SK-N-SH (cell line): ENCODE results near the gene CEP70. TPM values are rescaled to one million over a fixed set of nuclear protein-coding genes. Genes with fewer than 3 reads are reported as not detected.

Experiments used
- CTCF ChIA-PET: fragments of 300-600, 350-600 bp; formaldehyde crosslinking; extraction: SDS; loops from one replicate; lab custom pipeline; 2021; lab: Yijun Ruan, JAX
- POLR2A ChIA-PET: fragments of 350-600 bp; sonication (Branson Sonifier 250); formaldehyde crosslinking; extraction: SDS; loops from one replicate; lab custom pipeline; 2020; ENCODE audit warnings: antibody characterized with exemption, inconsistent platforms; lab: Yijun Ruan, JAX
- DNase-seq: peaks from one replicate; pipeline ENCODE4 v3.0.0; 2012
- H2AFZ ChIP-seq: fragments of 200-600 bp; sonication (generic); 2 replicates; pipeline ENCODE4 v1.8.1; 2016; ENCODE audit warnings: antibody characterized with exemption, mild to moderate bottlenecking, low read depth
- H3F3A ChIP-seq: fragments of 200-600 bp; sonication (generic); replicated peaks from 2 replicates; pipeline ENCODE3; 2016; ENCODE audit warnings: antibody characterized with exemption, mild to moderate bottlenecking; ENCODE audit not compliant: insufficient read depth
- H3K27ac ChIP-seq, 2 experiments: fragments of 200-500 bp in 1 of 2; fragments of 200-600 bp in 1 of 2; sonication (Bioruptor generic) in 1 of 2; sonication (generic), shearing (Covaris generic) in 1 of 2; 2 replicates each; pipeline versions ENCODE4 v1.5.1 to v1.6.1; 2014 to 2016; ENCODE audit warnings: low read depth in 2 of 2, inconsistent platforms in 1 of 2, low read length in 1 of 2, mild to moderate bottlenecking in 1 of 2, mixed read lengths in 1 of 2
- H3K27me3 ChIP-seq: fragments of 200-600 bp; sonication (generic), shearing (Covaris generic); 2 replicates; pipeline ENCODE4 v1.6.1; 2016; ENCODE audit warnings: mixed run types; ENCODE audit not compliant: insufficient read depth
- H3K36me3 ChIP-seq, 2 experiments: fragments of 200-500 bp in 1 of 2; fragments of 200-600 bp in 1 of 2; sonication (Bioruptor generic) in 1 of 2; sonication (generic) in 1 of 2; replicated peaks in 1 of 2; 2 replicates each; pipeline versions ENCODE3 to v1.5.1; 2014 to 2016; ENCODE audit warnings: low read length in 1 of 2, mild to moderate bottlenecking in 1 of 2; ENCODE audit not compliant: insufficient read depth in 2 of 2, control insufficient read depth in 1 of 2
- H3K4me1 ChIP-seq, 2 experiments: fragments of 200-500 bp in 1 of 2; fragments of 200-600 bp in 1 of 2; sonication (Bioruptor generic) in 1 of 2; sonication (generic), shearing (Covaris generic) in 1 of 2; 2 replicates each; pipeline versions ENCODE4 v1.5.1 to v1.6.1; 2014 to 2016; ENCODE audit warnings: low read depth in 1 of 2, low read length in 1 of 2, mixed run types in 1 of 2; ENCODE audit not compliant: insufficient read depth in 2 of 2, control insufficient read depth in 1 of 2
- H3K4me2 ChIP-seq: fragments of 200-600 bp; sonication (generic), shearing (Covaris generic); 2 replicates; pipeline ENCODE4 v1.6.1; 2017; ENCODE audit warnings: mixed run types
- H3K4me3 ChIP-seq, 2 experiments: fragments of 200-500 bp in 1 of 2; fragments of 200-600 bp in 1 of 2; sonication (Bioruptor generic) in 1 of 2; sonication (generic), shearing (Covaris generic) in 1 of 2; 2 replicates each; pipeline versions ENCODE4 v1.5.1 to v1.8.1; 2014 to 2016; ENCODE audit warnings: low read depth in 2 of 2, inconsistent platforms in 1 of 2, low read length in 1 of 2, mild to moderate bottlenecking in 1 of 2, mixed read lengths in 1 of 2, moderate library complexity in 1 of 2
- H3K79me2 ChIP-seq: fragments of 200-600 bp; sonication (generic); 2 replicates; pipeline ENCODE4 v1.8.1; 2017; ENCODE audit warnings: mild to moderate bottlenecking; ENCODE audit not compliant: insufficient read depth
- H3K9ac ChIP-seq: fragments of 200-600 bp; sonication (generic); 2 replicates; pipeline ENCODE4 v1.6.1; 2017; ENCODE audit warnings: mixed run types
- H3K9me2 ChIP-seq: fragments of 200-600 bp; sonication (generic); 2 replicates; pipeline ENCODE4 v1.6.1; 2017; ENCODE audit warnings: mixed run types
- H3K9me3 ChIP-seq: fragments of 200-600 bp; sonication (generic); 2 replicates; pipeline ENCODE4 v1.6.1; 2017; ENCODE audit warnings: mixed run types, mild to moderate bottlenecking, moderate library complexity
- H4K20me1 ChIP-seq: fragments of 200-600 bp; sonication (generic); 2 replicates; pipeline ENCODE4 v1.6.1; 2017; ENCODE audit warnings: mild to moderate bottlenecking, mixed run types; ENCODE audit not compliant: insufficient read depth
- ELF1 ChIP-seq: IDR thresholded peaks from 2 replicates; pipeline ENCODE4 v1.4.0; 2012
- FOSL2 ChIP-seq: IDR thresholded peaks from 2 replicates; pipeline ENCODE4 v1.4.0; 2012; ENCODE audit warnings: low read depth, mild to moderate bottlenecking, moderate library complexity, borderline replicate concordance
- FOXJ3 ChIP-seq: sonication (generic); formaldehyde crosslinking; IDR thresholded peaks from 2 replicates; pipeline ENCODE4 v1.5.1; 2020; ENCODE audit warnings: mild to moderate bottlenecking, missing genetic modification reagents
- GABPA ChIP-seq: IDR thresholded peaks from 2 replicates; pipeline ENCODE4 v1.4.0; 2012; ENCODE audit warnings: low read depth, mild to moderate bottlenecking
- JUND ChIP-seq: IDR thresholded peaks from 2 replicates; pipeline ENCODE4 v1.4.0; 2012
- MEF2A ChIP-seq: IDR thresholded peaks from 2 replicates; pipeline ENCODE4 v1.4.0; 2012; ENCODE audit warnings: low read depth, borderline replicate concordance
- NFIC ChIP-seq: IDR thresholded peaks from 2 replicates; pipeline ENCODE4 v1.4.0; 2012; ENCODE audit warnings: borderline replicate concordance
- RAD21 ChIP-seq: IDR thresholded peaks from 2 replicates; pipeline ENCODE4 v1.6.1; 2012; ENCODE audit warnings: mild to moderate bottlenecking, low read length
- RCOR1 ChIP-seq: fragments of 150-350 bp; IDR thresholded peaks from 2 replicates; pipeline ENCODE4 v1.6.1; 2017; ENCODE audit warnings: antibody characterized with exemption, low read length
- SIN3A ChIP-seq: IDR thresholded peaks from 2 replicates; pipeline ENCODE4 v1.6.1; 2012; ENCODE audit warnings: low read depth, mild to moderate bottlenecking, low read length, moderate library complexity, borderline replicate concordance
- SMC3 ChIP-seq: IDR thresholded peaks from 2 replicates; pipeline ENCODE4 v1.6.1; 2012; ENCODE audit warnings: low read depth, low read length, improper control_type of control experiment
- TAF1 ChIP-seq: IDR thresholded peaks from 2 replicates; pipeline ENCODE4 v1.6.1; 2012; ENCODE audit warnings: low read depth, mild to moderate bottlenecking, low read length, moderate library complexity, borderline replicate concordance
- TCF12 ChIP-seq: IDR thresholded peaks from 2 replicates; pipeline ENCODE4 v1.4.0; 2012
- TEAD4 ChIP-seq: IDR thresholded peaks from 2 replicates; pipeline ENCODE4 v1.4.0; 2012; ENCODE audit warnings: mild to moderate bottlenecking, borderline replicate concordance; ENCODE audit not compliant: insufficient read depth
- WGBS: methylation state at CpG from one replicate; pipeline ENCODE4 v1.1.6; 2017; ENCODE audit warnings: low lambda C conversion rate; 5-methylcytosine and 5-hydroxymethylcytosine counted together
- polyA plus RNA-seq, 3 experiments: library from polyadenylated mRNA; depleted of rRNA; stranded (reverse); fragments of >200 nt; gene quantifications; 2 replicates each; pipeline ENCODE4 v1.2.3, GENCODE V29; 2012
- TF ChIP-seq, protein P1 (sequence below): fragments of 150-350 bp; IDR thresholded peaks from 2 replicates; pipeline ENCODE4 v1.6.1; 2017; ENCODE audit warnings: antibody characterized with exemption, low read length, low read depth, borderline replicate concordance
- TF ChIP-seq, protein P2 (sequence below): IDR thresholded peaks from 2 replicates; pipeline ENCODE4 v1.4.0; 2012; ENCODE audit warnings: low read depth
- TF ChIP-seq, protein P3 (sequence below): fragments of 200-600 bp; sonication (generic); IDR thresholded peaks from 2 replicates; pipeline ENCODE4 v1.6.1; 2017; ENCODE audit warnings: antibody characterized with exemption, mild to moderate bottlenecking, moderate library complexity
- TF ChIP-seq, protein P4 (sequence below): IDR thresholded peaks from 2 replicates; pipeline ENCODE4 v1.4.0; 2012; ENCODE audit warnings: low read depth, borderline replicate concordance

CEP70 gene
- polyA plus RNA-seq, 1 of the 3 experiments (the other 2 are of a cell fraction) = 3.7 TPM

DNA sequence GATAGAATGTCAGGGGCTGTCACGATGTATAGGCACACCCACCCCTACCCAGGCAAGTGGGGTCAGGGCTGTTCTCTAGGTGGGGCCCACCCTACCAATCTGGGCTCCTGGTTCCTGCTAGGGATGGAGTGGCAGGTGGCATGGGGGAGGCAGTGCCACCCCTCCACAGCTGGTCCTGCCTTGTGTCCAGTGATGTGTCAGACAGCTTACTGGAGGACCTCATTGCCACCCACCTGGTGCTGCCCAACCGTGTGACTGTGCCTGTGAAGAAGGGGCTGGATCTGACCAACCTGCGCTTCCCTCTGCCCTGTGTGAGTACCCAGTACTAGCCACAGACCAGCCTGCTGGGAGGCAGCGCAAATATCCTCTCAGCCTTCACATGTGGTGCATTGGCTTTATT is 132.2 kb downstream of the CEP70 start:
- Histone ChIP-seq H3K4me3 (no peak overlapping the region), H3K9ac (no peak overlapping the region), H3K27ac (no peak overlapping the region), H3K4me1 (no peaks in the 10 kb centered on the region; a peak in 1 of 4 replicates), H3K9me3 (no peaks in the 10 kb centered on the region), H3K27me3 (no peaks in the 10 kb centered on the region), H3K4me2 (no peak overlapping the region), H3K79me2 (no peaks in the 10 kb centered on the region), H3K9me2 (no peaks in the 10 kb centered on the region), H4K20me1 (no peaks in the 10 kb centered on the region), H3K36me3 (no peaks in the 10 kb centered on the region), H2AFZ (no peak overlapping the region), H3F3A (peaks cover 4% of the 10 kb centered on the region)
- TF ChIP-seq, protein P1, sequence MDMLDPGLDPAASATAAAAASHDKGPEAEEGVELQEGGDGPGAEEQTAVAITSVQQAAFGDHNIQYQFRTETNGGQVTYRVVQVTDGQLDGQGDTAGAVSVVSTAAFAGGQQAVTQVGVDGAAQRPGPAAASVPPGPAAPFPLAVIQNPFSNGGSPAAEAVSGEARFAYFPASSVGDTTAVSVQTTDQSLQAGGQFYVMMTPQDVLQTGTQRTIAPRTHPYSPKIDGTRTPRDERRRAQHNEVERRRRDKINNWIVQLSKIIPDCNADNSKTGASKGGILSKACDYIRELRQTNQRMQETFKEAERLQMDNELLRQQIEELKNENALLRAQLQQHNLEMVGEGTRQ = no peak
- TF ChIP-seq TEAD4 = no peak
- TF ChIP-seq, protein P2, sequence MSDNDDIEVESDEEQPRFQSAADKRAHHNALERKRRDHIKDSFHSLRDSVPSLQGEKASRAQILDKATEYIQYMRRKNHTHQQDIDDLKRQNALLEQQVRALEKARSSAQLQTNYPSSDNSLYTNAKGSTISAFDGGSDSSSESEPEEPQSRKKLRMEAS = no peak
- no peak for TF ChIP-seq MEF2A
- no peak for TF ChIP-seq TAF1
- TF ChIP-seq RAD21 = no peak
- TF ChIP-seq, protein P3, sequence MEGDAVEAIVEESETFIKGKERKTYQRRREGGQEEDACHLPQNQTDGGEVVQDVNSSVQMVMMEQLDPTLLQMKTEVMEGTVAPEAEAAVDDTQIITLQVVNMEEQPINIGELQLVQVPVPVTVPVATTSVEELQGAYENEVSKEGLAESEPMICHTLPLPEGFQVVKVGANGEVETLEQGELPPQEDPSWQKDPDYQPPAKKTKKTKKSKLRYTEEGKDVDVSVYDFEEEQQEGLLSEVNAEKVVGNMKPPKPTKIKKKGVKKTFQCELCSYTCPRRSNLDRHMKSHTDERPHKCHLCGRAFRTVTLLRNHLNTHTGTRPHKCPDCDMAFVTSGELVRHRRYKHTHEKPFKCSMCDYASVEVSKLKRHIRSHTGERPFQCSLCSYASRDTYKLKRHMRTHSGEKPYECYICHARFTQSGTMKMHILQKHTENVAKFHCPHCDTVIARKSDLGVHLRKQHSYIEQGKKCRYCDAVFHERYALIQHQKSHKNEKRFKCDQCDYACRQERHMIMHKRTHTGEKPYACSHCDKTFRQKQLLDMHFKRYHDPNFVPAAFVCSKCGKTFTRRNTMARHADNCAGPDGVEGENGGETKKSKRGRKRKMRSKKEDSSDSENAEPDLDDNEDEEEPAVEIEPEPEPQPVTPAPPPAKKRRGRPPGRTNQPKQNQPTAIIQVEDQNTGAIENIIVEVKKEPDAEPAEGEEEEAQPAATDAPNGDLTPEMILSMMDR = no peak
- TF ChIP-seq NFIC = no peak
- no peak for TF ChIP-seq FOXJ3 (CRISPR knock-in tag)
- no peak for TF ChIP-seq SIN3A
- TF ChIP-seq, protein P4, sequence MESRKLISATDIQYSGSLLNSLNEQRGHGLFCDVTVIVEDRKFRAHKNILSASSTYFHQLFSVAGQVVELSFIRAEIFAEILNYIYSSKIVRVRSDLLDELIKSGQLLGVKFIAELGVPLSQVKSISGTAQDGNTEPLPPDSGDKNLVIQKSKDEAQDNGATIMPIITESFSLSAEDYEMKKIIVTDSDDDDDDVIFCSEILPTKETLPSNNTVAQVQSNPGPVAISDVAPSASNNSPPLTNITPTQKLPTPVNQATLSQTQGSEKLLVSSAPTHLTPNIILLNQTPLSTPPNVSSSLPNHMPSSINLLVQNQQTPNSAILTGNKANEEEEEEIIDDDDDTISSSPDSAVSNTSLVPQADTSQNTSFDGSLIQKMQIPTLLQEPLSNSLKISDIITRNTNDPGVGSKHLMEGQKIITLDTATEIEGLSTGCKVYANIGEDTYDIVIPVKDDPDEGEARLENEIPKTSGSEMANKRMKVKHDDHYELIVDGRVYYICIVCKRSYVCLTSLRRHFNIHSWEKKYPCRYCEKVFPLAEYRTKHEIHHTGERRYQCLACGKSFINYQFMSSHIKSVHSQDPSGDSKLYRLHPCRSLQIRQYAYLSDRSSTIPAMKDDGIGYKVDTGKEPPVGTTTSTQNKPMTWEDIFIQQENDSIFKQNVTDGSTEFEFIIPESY = no peak
- no peak for TF ChIP-seq SMC3
- WGBS = 65% methylated on average over 3 of the region's 4 CpGs
- ChIA-PET CTCF (interaction anchor here (1.3 to 4.4 kb wide), 5 partner anchors 22 to 462 kb away, joined by 3 to 10 read pairs (median 4); no protein-coding TSS in a partner anchor), POLR2A (no interaction called here)
- DNase-seq = no peak

DNA sequence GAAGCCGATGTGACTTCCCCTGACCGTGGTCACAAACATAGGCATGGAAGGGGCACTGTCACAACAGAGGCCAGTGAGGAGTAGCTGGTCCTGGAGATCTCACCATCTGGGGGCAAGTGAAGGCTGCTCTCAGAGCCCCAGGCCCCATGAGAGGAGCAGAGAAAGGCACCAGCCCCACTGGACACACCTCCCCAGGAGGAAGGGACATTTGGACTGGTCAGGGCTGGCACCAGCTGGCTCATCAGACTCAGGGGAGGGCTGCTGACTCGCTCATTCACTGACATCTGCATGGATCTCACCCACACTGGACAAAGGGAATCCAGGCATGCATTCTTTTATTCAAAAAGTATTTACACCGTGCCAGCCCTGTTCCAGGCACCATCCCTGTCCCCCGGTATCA is 132.8 kb downstream of the CEP70 start:
- no peak overlapping the region for H3K4me3 ChIP-seq
- no peaks in the 10 kb centered on the region for H4K20me1 ChIP-seq
- no peaks in the 10 kb centered on the region for H3K27me3 ChIP-seq
- H3K27ac ChIP-seq = no peak overlapping the region
- 27% methylated on average over 3 of the region's 5 CpGs for WGBS
- ChIA-PET POLR2A (no interaction called here), CTCF (interaction anchor here (2.5 to 4.4 kb wide), 2 partner anchors 18 to 462 kb away, joined by 8 to 10 read pairs; no protein-coding TSS in a partner anchor)
- H2AFZ ChIP-seq = no peak overlapping the region
- H3K79me2 ChIP-seq = no peaks in the 10 kb centered on the region
- peaks cover 4% of the 10 kb centered on the region for H3F3A ChIP-seq
- no peaks in the 10 kb centered on the region for H3K9me3 ChIP-seq
- no peaks in the 10 kb centered on the region for H3K9me2 ChIP-seq
- no peaks in the 10 kb centered on the region for H3K36me3 ChIP-seq
- TF ChIP-seq FOSL2 = no peak
- no peak for TF ChIP-seq RCOR1
- TF ChIP-seq TAF1 = no peak
- no peak for TF ChIP-seq NFIC
- no peak for TF ChIP-seq JUND
- no peak for TF ChIP-seq ELF1
- TF ChIP-seq TCF12 = no peak
- no peak for TF ChIP-seq GABPA
- H3K9ac ChIP-seq = no peak overlapping the region
- no peak for DNase-seq
- no peaks in the 10 kb centered on the region for H3K4me1 ChIP-seq
- no peak overlapping the region for H3K4me2 ChIP-seq
